DLD1 (cell line): ENCODE results near the gene PRMT3.
"Not testable (repeated sequence)": the region's sequence is repeated elsewhere in the genome, so short reads cannot be mapped to it uniquely, and the experiment has no call there.

Source experiments
- in situ Hi-C: cut with HindIII; loops from 2 replicates; pipeline ENCODE4 v1.10.0; 2017; ENCODE audit warnings: low sequenced_read_pairs

The PRMT3 gene

DNA sequence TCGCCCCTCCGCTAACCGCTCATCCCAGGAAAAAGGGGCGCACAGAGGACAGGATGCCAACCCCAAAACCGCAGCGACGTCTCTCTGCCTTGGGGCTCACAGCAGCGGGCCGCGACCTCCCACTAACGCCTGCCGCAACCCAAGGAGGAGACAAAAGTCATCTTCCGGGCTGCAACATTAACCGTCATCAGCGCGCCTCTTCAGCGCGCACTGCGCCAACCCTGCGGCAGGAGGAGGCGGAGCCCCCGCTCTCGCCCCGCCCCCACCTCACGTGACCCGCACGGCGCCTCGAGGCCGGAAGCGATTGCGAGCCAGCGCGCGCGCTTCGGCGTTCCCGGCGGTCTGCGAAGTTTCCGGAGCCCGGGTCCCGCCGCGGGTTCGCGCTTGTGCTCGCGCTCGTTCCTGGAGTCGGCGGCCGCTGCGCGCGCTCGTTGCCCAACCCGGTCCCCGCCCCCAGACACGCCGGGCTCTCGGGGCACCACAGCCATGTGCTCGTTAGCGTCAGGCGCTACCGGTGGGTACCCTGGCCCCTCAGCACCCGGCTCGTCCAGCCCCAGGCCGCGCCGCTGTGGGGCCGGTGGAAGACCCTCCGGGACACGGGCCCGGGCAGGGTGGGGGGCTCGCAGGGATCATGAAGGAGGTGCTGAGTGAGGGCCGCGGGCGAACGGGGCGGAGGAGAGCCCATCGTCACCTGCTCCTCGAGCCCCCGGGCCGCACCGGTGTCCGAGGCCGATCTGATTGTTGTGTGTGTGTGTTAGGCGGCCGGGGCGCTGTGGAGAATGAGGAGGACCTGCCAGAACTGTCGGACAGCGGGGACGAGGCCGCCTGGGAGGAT lies at the start of gene PRMT3:
TSS of gene PRMT3 (plus strand) at position 456 of the 835 bp plus-strand sequence. CDS start at position 487, 31 bp downstream.
- in situ Hi-C loops, result loop anchor here (25.0 kb wide), 1 partner anchor 225 kb away; no protein-coding TSS in a partner anchor

DNA sequence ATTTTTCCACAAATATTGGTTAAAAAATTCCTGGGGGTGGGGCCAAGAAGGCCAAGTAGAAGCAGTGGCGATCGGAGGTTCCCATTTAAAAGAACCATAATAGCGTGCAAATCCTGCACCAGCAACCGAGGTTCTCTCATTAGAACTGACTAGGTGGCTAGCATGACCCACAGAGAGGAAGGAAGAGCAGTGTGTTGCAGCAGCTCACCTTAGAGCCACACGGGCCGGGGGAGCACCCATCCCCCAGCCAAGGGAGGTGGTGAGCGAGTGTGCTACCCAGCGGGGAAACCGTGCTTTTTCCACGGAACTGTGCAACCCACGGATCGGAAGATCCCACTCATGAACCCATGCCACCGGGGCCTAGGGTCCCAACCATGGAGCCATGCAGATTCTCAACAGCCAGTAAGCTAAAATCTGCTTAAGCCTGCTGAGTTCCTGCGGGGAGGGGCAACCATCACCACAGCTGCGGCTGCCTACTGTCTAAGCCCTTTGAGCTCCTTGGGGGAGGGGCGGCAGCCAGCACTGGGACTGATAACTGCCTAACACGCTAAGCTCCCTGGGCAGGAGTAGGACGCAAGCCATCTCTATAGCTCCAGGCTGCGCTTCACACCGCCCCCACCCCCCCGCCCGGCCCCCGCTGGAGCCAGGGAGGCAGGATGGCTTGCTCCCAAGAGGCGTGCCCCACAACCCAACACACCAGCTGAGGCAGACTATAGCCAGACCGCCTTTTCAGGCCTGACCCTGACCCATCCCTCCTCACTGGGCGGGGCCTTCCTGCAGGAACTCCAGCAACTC lies 45.0 kb upstream of the PRMT3 start:
- in situ Hi-C loops, result no loop called here

DNA sequence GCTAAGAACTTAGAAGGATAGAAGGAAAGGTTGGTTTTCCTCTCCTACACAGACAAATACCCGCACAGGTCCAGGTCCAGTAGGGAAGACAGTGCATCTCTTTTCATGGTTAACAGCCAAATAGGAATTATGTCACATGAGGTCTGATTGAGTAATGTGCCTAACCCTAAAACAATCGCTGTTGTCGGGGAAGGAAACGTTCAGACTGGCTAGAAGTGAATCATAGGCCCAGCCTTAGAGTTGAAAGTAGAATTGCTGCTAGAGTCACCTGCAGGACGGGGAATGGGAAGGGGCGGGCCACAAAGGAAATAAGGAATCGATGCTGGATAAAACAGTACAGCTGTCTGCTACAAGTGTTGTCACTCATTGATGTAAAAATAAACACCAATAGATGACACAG lies 36.4 kb upstream of the PRMT3 start:
- in situ Hi-C loops, result no loop called here

DNA sequence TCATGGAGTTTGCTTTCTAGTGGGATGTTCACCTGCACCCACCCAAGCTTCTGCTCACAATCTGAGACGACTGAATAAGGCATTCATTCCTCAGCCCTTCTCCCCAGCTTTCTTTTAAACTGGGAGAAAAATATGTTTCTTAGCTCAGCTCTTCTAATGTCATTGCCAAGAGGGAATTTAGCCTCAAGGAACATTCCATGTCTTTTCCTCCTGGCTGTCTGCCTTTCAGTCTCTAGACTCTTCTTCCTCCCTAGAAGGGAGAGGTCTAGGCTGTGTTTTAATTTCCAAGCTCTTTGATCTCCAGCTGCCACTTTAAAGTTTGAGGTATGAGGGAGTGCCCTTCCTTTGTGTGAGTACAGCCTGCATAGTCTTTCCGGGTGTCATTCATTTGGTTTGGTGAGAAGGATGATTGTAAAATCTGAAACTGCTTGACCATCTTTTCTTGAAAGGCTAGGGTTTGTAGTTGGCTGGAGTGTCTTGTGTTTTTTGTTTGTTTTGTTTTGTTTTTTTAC lies 35.7 kb upstream of the PRMT3 start:
- in situ Hi-C loops, result no loop called here

DNA sequence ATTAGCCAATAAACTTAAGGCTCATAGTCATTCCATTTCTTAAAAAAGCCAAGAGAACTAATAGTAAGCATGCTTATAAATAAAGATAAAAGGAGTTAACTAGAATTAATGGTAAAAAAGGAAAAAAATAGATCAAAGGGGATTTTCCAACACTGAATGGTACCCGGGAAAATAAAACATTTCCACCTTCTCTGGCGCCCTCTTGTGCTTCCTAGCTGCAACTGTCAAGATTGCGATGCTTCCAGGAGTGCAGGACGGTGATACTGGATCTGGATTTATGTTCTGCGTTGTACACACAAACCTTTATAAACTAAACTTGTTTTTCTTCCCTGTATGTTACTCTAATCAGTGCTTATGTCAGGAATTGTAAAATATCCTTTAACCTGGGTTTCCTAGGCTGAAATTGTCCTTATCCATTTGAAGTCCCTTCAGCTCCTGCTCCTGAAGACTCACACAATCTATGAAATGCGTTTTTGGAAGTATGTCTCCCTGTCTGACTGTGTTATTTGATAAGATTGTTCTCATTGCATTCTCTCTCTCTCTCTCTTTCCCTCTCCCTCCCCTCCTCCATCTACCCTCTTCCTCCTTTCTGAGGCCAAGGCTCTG lies 33.6 kb upstream of the PRMT3 start:
- in situ Hi-C loops, result no loop called here

DNA sequence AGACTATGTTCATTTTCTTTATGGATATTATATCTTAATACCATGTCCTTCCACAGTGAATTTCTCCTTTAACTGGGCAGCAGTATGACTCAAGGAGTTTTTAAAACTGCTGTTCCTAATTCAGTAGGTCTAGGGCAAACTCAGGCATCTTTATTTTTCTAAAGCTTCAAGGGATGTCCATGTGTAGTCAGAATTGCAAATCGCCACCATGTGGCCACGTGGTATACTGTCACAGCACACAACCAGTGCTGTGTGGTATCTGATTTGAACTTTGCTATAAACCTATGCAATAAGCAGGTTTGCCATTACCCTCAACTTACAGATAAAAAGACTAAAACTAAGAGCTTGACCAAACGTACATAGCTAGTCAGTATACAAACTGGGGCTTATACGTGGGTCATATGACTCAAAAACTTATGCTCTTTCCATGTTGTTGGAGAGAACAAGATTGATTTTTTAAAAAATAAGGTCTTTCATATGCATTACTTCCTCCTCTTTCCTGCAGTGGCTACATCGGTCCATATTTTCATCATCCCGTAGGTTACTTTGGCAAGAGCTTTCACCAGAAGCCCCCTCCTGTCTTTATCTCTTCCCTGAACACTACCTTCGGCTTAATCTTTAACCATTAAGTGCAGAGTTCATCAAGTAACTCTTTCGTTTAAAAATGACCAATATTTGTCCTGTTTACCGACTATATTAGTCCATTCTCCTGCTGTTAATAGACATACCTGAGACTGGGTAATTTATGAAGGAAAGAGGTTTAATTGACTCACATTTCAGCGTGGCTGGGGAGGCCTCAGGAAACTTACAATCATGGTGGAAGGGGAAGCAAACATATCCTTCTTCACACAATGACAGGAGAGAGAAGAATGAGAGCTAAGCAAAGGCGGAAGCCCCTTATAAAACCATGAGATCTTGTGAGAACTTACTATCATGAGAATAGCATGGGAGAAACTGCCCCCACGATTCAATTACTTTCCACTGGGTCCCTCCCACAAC lies 32.0 kb upstream of the PRMT3 start:
- in situ Hi-C loops, result no loop called here

DNA sequence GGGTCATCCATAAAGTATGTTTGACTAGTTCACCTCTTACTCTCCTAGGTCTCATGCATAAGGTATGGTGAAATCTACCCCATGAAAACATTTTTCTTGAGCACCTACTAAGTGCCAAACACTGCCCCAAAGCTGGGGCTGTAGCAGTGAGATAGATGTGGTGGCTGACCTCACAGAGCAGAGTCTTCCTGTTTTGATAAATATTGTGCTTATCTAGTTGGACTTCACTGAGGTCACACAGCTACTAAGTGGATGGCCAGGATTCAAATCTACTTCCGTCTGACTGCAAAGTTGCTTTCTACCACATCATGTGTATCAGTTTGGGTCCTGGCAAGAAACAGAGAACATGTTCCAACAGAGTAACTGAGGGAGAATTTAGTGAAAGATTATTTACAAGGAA lies 30.4 kb upstream of the PRMT3 start:
- in situ Hi-C loops, result no loop called here

DNA sequence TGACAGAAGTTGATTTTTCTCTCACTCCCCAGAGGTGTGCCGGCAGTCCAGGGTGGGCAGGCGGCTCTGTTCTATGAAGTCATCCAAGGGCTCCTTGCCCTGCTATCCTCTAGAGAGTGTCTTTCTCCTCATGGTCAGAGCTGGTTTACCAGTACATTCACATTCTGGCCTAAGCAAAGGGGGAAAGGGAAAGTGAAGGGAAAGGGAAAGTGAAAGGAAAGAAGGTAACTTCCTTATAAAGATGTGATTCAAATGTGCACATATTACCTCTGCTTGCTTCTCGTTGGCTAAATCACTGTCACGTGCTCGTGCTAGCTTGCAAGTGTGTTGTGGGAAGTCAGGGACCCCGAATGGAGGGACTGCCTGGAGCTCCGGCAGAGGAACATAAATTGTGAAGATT lies 26.9 kb upstream of the PRMT3 start:
- in situ Hi-C loops, result no loop called here

DNA sequence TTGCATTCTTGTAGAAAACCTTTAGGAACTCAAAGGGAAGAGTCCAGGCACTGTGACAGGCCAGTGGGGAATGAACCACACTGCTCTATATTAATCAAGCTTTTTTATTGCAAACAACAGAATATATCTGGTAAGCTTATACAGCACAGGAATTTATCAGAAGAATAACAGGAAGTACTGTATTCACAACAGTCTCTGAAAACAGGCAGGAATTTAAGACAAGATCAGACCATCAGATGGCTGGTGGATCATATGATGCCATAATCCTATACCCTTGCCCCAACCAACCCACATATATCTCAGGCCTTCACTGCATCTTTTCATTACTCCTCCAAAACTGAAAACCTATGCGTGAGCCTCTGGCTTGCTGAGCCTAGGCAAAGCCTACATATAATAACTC lies 25.0 kb upstream of the PRMT3 start:
- in situ Hi-C loops, result no loop called here

DNA sequence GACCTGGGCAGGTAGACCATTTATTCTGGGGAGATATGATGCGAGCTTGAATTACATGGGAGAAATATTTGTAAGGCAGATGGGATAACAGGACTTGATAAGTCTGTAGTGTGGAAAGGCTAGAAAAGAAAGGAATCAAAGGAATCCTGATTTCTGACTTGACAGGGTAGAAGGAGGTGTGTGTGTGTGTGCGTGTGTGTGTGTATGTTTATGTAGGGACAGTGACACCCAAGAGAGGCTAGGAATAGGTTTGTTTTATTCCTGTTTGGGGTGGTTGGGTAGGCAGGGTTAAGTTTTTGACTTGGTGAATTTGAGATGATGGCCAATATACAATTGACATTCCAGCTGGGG lies 24.4 kb upstream of the PRMT3 start:
- in situ Hi-C loops, result no loop called here

DNA sequence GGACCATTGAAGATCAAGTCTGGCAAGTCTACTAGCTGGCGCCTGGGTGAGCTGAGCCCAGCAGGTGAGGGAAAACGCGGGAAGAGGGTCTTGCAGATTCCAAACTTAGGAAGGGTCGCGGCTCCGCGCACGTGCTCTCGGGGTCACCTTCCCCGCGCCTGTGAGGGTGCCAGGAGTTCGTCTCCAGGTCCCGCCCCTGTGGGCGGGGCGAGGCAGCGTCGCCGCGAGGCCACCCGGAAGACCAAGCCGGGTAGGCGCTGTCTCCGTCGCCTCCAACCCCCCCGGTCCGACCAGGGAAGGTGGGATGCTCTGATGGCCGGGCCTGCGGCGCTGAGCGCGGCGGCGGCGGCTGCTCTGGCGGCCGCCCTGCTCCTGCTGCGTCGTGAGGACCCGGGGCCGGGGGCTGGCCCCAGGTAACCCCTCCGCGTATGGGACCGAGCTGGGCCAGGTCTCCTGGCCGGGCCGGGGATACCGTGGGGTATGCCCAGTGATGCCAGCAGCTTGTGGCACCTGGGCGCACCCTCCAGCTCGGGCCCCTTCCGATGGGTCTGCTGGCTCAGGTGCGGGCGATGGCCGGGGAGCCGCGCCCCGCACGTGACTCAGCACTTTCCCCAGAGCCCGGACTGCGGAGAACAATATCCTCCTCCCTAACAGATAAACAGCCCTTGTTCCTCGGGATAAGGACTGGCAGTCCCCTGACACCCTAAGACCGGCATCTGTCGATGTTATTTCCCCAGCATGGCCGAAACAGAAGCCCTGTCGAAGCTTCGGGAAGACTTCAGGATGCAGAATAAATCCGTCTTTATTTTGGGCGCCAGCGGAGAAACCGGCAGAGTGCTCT lies 23.8 kb upstream of the PRMT3 start, which contains the start of gene HTATIP2:
TSS of gene HTATIP2 (plus strand) at position 215 of the 841 bp plus-strand sequence. CDS start at position 739, 524 bp downstream.
- in situ Hi-C loops, result no loop called here

DNA sequence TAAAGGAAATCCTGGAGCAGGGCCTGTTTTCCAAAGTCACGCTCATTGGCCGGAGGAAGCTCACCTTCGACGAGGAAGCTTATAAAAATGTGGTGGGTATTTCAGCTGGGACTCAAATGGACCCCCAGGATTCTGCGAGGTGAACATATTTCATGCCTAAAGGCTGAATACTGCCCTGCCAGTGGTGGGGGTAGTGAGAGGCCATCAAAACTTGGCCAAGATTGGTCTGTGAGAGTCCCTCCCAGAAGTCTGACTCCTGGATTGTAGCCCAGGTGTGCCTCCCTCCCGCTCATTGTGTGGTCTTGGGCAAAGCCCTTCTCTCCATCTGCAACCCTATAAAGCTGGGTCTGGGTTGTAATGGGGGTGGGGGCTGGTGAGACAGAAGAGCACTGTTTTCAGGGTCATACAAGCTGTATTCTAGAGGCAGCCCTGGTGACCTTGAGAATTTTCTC lies 23.1 kb upstream of the PRMT3 start:
- in situ Hi-C loops, result no loop called here

DNA sequence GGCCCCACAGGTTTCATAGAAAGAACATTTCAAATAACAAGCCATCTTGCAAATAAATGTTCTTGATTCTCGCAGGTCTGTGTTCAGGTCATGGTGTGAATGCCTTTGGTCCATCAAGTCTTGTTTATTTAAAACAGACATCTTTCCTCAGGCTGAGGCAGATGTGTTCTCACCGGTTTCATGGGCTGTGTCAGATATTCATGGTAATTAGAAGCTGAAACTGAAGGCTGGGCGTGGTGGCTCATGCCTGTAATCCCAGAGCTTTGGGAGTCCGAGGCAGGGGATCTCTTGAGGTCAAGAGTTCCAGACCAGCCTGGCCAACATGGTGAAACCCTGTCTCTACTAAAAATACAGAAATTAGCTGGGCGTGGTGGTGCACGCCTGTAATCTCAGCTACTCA lies 22.1 kb upstream of the PRMT3 start:
- in situ Hi-C loops, result not testable (repeated sequence)

DNA sequence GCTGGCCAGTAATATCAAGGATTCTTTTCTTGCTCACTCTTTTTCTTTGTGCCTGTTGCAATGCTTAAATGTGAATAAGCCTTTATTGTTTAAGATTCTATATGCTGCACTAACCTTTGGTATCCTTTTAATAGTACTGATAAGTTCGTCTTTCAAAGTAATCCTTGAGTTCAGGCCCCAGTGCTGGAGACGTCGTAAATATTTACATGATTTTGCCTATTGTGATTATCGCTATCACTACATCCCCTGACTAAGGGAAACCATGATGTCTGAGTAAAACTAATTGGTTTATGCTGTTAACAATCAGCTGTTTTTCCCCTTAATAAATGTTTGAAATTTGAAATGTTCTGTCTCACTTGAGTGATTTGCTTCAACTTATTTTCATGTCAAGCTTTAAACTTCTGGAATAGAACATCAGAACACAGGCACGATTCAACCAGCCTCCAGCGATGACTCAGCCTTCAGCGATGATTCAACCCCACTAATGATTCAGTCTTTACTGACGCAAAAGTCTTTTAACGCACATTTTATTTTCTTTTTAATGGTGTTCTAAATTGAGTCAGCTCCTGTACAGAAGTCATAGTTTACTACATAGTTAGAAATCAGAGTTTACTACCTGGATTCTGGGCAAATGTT lies 20.1 kb upstream of the PRMT3 start:
- in situ Hi-C loops, result no loop called here

DNA sequence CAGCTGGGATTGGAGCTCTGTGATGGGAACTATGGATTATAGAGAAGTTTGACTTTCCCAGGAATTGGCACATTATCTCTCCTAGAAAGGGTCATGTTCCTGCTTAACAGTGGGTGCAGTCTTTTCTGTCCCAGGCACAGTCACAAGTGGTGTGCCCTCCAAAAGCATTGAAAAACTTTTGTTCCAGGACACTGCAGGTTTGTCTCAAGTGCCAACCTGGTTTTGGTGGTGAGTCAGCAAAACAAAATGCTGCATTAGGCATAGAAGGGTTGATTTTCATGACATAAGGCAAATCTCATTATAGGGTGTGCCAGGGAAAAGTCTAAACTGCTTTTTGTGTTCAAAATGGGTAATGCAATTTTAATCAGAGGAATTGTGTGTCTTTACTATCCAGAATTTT lies 19.1 kb upstream of the PRMT3 start:
- in situ Hi-C loops, result no loop called here

DNA sequence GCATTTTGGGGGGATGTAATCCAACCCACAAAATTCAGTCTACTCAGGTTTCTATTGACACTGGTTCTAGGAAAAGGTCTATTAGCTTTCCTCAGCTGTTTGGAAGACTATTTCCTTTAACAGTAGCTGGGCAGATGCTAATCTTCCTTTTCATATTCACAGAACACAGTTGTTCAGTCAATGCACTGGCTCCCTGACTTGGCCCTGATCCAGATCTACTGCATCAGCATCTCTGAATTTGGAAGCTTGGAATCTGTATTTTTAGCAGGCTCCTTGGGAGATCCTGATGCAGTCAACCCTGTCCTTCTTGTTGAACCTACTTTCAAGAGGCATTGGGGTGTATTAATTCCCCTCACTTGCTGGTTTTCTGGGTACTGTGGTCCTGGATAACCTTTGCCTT lies 17.7 kb upstream of the PRMT3 start:
- in situ Hi-C loops, result no loop called here

DNA sequence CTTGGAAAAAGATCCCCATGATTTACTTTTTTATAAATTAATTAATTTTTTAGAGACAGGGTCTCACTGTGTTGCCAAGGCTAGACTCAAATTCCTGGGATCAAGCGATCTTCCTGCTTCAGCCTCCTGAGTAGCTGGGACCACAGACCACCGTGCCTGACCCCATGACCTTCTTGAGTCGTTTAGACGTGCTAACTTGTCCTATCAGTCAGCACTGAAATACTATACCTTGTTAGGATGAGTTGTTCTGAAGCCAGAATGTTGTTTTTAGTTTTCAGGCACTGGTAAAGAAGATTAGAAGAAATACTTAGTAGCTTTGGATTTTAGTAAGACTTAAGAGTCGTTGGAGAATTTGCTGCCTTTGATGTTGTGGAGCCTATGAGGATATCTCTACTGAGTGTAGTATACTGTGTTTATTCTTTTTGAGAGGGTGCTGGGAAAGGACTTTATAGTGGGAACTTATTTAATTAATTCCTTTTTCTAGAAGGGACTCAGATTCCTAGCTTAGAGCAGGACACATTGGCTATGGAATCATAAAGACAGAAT lies 15.4 kb upstream of the PRMT3 start:
- in situ Hi-C loops, result no loop called here

DNA sequence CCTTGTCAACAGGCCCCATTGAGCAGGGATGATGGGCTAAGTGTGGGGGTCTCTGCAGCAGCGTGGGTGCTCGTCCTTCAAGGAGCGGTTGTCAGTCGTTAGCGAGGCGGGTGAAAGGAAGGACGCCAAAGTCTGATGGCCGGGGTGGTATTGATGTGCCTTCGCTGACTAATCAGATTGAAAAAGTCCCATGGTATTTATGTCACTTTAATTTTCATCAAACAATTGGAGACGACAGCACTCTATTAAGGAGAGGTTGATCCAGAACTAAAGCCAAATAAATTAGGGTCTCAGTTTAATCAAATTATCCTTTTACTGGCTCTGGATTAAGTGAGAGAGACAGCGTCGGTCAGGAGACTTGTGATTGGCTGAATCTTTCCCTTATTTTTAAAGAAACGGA lies 14.4 kb upstream of the PRMT3 start:
- in situ Hi-C loops, result no loop called here
